SK-N-MC (cell line): ENCODE data around the gene ITGA1.

Source experiments
- EZH2 ChIP-seq: fragments of 200-600 bp; sonication (generic); IDR thresholded peaks from one replicate; pipeline ENCODE4 v1.6.1; 2017; ENCODE audit warnings: antibody characterized with exemption
- FOXP2 ChIP-seq: optimal IDR thresholded peaks from 2 replicates; pipeline ENCODE3; 2011; ENCODE audit warnings: mild to moderate bottlenecking, moderate library complexity; ENCODE audit not compliant: insufficient read depth; ENCODE audit errors: extremely low read length, control extremely low read depth
- POLR2AphosphoS5 ChIP-seq: IDR thresholded peaks from 2 replicates; pipeline ENCODE4 v1.6.1; 2012; ENCODE audit warnings: mild to moderate bottlenecking, low read depth, low read length, borderline replicate concordance

DNA sequence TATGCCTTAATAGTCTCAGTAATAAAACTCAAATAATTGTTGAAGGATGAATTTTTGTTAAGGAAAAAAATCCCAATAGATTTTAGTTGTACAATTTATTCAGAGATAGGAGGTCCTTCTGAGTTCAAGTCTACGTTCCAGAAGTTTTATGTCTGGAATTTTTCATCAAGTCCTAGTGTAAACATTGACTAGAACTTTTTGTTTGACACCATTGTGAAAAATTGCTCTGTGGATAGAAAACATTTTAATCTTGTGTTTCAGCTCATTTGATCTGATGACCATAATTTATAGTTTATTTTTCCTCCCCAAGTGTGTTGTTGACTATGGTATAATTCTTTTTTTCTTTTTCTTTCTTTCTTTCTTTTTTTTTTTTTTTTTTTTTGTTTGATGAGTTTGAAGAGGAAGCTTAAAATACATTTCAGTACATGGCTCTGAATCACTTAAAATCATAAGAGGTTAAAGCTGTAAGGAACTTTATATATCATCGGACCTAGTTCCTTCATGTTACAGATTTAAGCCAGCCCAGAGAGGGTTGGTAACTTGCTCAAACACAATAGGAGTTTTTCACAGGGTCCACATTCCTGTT, 20.7 kb downstream of the ITGA1 start:
- TF ChIP-seq POLR2AphosphoS5 = no peak
- no peak for TF ChIP-seq EZH2
- no peak for TF ChIP-seq FOXP2
